Measurements from ENCODE around the gene SSH2. TPM values are rescaled to one million over a fixed set of nuclear protein-coding genes. Genes with fewer than 3 reads are reported as not detected.
A peak's percentile ranks its signal among the peaks of the same experiment; 100 is the strongest.

Gene SSH2
- polyA plus RNA-seq, 3 donors, result 31.9 to 66.6 (median 54.0) TPM

GRCh38 chr17:29650396-29650795, 279.6 kb downstream of the SSH2 start:
- Histone ChIP-seq H3K79me2 (ENCODE audit: insufficient read depth, low read length) (peaks cover under 1% of the 10 kb centered on the region), H3K4me1 (ENCODE audit: control insufficient read depth in 1 of 2, insufficient read depth in 2 of 2, low read length in 2 of 2) (no peaks in the 10 kb centered on the region), H4K20me1 (ENCODE audit: insufficient read depth, low read length) (peaks cover 61% of the 10 kb centered on the region), H3K4me2 (replicated peaks; ENCODE audit: extremely low read depth, low read length, poor library complexity, severe bottlenecking) (no peak overlapping the region), H3K27ac (ENCODE audit: low read depth in 1 of 2, low read length in 2 of 2) (peak overlapping the region in 1 of 2 donors; percentile 37), H3K9ac (ENCODE audit: insufficient read depth, low read length, poor library complexity, severe bottlenecking) (no peak overlapping the region), H2AFZ (ENCODE audit: insufficient read depth, low read depth, low read length, poor library complexity, severe bottlenecking) (no peak overlapping the region), H3K9me3 (replicated peaks in 1 of 2; ENCODE audit: control insufficient read depth in 1 of 2, insufficient read depth in 1 of 2, low read length in 2 of 2) (no peaks in the 10 kb centered on the region), H3K4me3 (replicated peaks in 1 of 3; ENCODE audit: low read depth in 2 of 3, low read length in 3 of 3) (no peak overlapping the region), H3K36me3 (replicated peaks in 1 of 2; ENCODE audit: control insufficient read depth in 1 of 2, insufficient read depth in 2 of 2, low read length in 2 of 2) (peaks cover 83 to 100% of the 10 kb centered on the region in 2 donors), H3K27me3 (ENCODE audit: control insufficient read depth in 2 of 2, insufficient read depth in 2 of 2, low read length in 2 of 2) (no peaks in the 10 kb centered on the region)
- intact Hi-C loops (cut with micrococcal nuclease), result no loop called here
- Mint-ChIP-seq H3K9me3 (peaks cover 0 to 2% (median 0%) of the 10 kb centered on the region in 7 donors), H3K4me3 (no peak overlapping the region), H3K27ac (peak overlapping the region in 1 of 7 donors; percentile 1), H3K4me1 (no peaks in the 10 kb centered on the region), H3K27me3 (ENCODE audit: low read depth in 3 of 3) (no peaks in the 10 kb centered on the region), H3K36me3 (peaks cover 59 to 90% of the 10 kb centered on the region in 2 donors)
- TF ChIP-seq CTCF (IDR thresholded peaks at IDR 0.05), result no peak
- DNase-seq, result no peak
- 90% methylated on average over 3 of the region's 4 CpGs for WGBS (ENCODE audit: insufficient coverage)

- H3K4me2 ChIP-seq (replicated peaks; ENCODE audit: extremely low read depth, low read length, poor library complexity, severe bottlenecking), result no peak overlapping the region
- 100% methylated on average over 1 of the region's 5 CpGs for WGBS (ENCODE audit: insufficient coverage)
- no peak for TF ChIP-seq CTCF (IDR thresholded peaks at IDR 0.05)
- H3K36me3 Mint-ChIP-seq, result peaks cover 58 to 92% of the 10 kb centered on the region in 2 donors
- peaks cover 83 to 99% of the 10 kb centered on the region in 2 donors for H3K36me3 ChIP-seq (replicated peaks in 1 of 2; ENCODE audit: control insufficient read depth in 1 of 2, insufficient read depth in 2 of 2, low read length in 2 of 2)
- no peak overlapping the region for H3K27ac ChIP-seq (ENCODE audit: low read depth in 1 of 2, low read length in 2 of 2)
- no peak overlapping the region for H3K4me3 Mint-ChIP-seq
- no peaks in the 10 kb centered on the region for H3K4me1 ChIP-seq (ENCODE audit: control insufficient read depth in 1 of 2, insufficient read depth in 2 of 2, low read length in 2 of 2)
- H3K79me2 ChIP-seq (ENCODE audit: insufficient read depth, low read length), result peaks cover 8% of the 10 kb centered on the region
- no peak for DNase-seq
- no peak overlapping the region for H3K4me3 ChIP-seq (replicated peaks in 1 of 3; ENCODE audit: low read depth in 2 of 3, low read length in 3 of 3)
- no peak overlapping the region for H3K9ac ChIP-seq (ENCODE audit: insufficient read depth, low read length, poor library complexity, severe bottlenecking)
- peaks cover 64% of the 10 kb centered on the region for H4K20me1 ChIP-seq (ENCODE audit: insufficient read depth, low read length)
- H3K9me3 Mint-ChIP-seq, result peaks cover 0 to 2% (median 0%) of the 10 kb centered on the region in 7 donors
- H2AFZ ChIP-seq (ENCODE audit: insufficient read depth, low read depth, low read length, poor library complexity, severe bottlenecking), result no peak overlapping the region
- no peaks in the 10 kb centered on the region for H3K9me3 ChIP-seq (replicated peaks in 1 of 2; ENCODE audit: control insufficient read depth in 1 of 2, insufficient read depth in 1 of 2, low read length in 2 of 2)
- H3K27ac Mint-ChIP-seq, result peak overlapping the region in 2 of 7 donors; percentile 66 to 70
- H3K4me1 Mint-ChIP-seq, result no peaks in the 10 kb centered on the region
- no peaks in the 10 kb centered on the region for H3K27me3 ChIP-seq (ENCODE audit: control insufficient read depth in 2 of 2, insufficient read depth in 2 of 2, low read length in 2 of 2)
- H3K27me3 Mint-ChIP-seq (ENCODE audit: low read depth in 3 of 3), result no peaks in the 10 kb centered on the region
- intact Hi-C loops (cut with micrococcal nuclease), result loop anchor here in 1 of 2 donors (10.0 kb wide), 2 partner anchors 125 to 285 kb away; partner anchors contain the start of gene SSH2
Measured at GRCh38 chr17:29649359-29649758, 280.7 kb downstream of the SSH2 start.
